SHP77 (cell line): Measurements from ENCODE around the gene PPFIBP1.
A peak's percentile ranks its signal among the peaks of the same experiment; 100 is the strongest.
"Not testable (repeated sequence)": the region's sequence is repeated elsewhere in the genome, so short reads cannot be mapped to it uniquely, and the experiment has no call there.

ENCODE experiments used
- DNase-seq, 2 experiments: peaks; one replicate each; lab custom pipeline; 2025; lab: John Stamatoyannopoulos, UW

The PPFIBP1 gene

DNA sequence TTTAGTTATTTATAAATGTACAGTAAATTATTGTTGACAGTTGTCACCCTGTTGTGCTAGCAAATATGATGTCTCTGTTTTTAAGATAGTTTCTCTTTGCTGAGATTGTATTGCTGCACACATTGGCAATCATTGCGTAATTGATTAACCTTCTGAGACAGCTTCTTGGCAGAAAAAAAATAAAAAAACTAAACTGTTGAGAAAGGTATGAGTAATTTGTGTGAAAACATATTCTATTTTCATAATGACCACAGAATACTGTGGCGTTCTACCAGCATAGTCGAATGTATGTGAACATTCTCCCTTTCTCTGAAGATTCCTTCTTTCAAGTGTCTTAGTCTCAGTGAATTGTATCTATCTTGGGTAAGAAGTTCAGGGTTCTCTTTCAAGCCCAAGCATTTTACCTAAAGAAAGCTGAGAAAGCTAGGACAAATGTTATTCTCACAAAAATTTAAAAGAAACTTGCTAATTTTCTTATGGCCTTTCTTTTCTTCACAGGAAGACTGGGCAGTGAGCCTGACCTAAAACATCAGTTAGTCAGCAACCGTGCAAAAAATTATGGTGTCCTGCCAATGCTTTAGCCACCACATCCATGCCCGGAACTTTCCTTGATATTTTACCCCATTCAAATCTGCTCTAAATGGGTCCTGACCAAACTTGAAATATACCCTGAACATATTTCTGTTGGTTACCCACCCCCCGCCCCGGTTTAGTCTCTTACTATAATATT lies 103.3 kb downstream of the PPFIBP1 start:
- DNase-seq: no peak

DNA sequence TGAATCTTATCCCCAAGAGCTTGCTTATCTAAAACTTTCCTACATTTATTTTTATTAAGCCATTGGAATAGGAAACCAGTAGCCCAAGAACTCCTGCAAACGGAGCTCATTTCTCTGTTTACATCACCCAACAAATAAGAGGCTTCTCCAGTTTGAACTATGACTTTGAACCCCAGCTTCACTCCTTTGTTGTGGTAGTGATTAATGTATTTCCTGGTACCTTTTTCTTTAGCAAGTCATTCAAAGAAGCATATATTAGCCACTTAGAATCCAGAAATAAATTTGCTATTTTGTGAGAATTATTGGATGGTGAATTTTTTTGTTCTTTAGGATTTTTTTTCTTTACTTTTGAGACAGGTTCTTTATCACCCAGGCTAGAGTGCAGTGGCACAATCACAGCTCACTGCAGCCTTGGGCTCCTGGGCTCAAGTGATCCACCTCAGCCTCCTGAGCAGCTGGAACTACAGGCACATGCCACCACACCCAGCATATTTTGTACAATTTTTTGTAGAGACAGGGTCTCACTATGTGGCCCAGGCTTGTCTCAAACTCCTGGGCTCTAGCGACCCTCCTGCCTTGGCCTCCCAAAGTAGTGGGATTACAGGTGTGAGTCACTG lies 104.0 kb downstream of the PPFIBP1 start:
- not testable (repeated sequence) for DNase-seq

DNA sequence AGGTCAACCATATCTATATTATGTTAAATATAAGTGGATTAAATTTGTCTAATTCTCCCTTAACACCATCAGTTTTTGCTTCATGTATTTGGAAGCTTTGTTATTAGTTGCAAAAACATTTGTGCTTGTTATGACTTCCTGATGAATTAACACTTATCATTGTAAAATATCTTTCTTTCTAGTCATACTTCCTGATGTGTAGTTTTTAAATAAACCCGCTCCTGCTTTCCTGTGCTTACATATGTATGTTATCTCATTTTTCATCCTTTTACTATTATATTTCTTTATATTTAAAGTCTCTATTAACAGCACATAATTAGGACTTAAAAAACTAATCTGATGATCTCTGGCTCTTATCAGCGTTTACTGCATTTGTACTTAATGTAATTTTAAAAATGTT lies 106.2 kb downstream of the PPFIBP1 start:
- DNase-seq: not testable (repeated sequence)

DNA sequence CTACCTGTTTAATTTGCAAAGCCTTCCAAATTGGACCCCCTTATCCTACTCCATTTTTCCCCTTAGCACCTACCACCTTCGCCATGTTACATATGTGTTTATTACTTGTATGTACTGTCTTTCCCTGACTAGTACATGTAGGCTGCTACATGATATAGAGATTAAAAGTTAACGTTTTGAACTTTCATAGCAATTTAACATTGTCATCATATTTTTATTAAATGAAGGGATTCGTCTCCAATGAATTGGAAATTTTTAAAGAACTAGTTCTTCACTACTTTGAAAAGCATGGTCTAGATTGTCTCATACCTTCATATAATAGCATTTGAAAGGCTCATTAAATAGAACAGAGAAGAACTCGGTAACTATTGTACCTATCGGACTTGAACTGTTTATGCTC lies 107.4 kb downstream of the PPFIBP1 start:
- no peak for DNase-seq

DNA sequence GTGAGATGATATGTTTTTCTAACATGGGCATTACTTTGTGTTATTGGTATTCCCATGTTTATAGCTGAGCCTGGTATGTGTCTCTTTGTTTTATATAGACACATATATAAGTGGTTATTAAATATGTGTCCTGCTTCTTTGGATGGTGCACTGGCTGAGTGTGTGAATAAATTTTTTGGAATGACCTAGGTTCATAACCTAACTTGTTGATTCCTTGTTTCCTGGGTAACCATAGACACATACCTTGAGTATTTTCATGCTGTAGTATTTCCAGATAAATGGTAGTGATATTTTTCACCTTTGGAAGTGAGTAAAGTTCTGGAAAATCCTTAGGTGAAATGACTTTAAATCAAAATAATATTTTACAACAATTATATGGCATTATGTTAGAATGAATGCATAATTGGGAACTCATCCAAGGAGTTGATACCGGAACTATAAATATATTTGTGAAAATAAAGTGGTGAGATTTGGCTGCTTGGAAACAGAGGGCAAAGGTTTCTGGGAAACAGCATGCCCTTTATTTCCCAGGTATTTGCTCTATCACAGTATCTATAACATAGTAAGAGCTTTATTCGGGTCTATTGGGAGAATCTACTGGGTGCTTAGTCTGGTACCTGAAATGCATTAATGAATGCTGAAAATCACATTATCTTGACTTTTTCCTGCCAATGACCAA lies 107.9 kb downstream of the PPFIBP1 start:
- DNase-seq: no peak

DNA sequence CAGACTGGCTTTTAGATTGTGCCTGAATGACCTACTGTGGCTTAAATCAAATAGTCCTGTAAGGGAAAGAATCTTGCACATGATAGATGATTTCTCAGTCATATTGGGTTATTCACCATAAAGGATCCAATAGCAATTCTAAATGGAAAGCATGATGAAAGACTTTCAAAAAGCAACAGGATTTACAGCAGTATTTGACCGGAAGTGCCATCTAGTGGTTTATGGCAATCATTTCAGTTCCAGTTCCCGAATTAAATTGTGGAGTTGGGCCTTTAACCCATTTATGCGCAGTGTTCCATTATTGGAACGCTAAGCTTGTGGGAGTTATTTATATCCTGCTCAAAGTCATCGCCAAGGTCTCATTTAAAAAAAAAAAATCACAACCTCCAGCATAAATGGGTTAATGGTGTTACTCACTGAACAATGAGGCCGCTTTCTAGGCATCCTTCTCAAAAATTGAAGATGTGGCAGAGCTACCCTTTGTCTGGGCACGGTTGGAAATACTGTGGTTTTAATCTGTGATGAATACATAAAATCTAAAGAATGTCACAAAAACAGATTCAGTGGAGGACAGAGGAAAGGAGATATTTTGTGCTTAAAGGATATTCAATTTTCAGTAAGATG lies 111.5 kb downstream of the PPFIBP1 start:
- DNase-seq: peak; percentile 55 to 67

DNA sequence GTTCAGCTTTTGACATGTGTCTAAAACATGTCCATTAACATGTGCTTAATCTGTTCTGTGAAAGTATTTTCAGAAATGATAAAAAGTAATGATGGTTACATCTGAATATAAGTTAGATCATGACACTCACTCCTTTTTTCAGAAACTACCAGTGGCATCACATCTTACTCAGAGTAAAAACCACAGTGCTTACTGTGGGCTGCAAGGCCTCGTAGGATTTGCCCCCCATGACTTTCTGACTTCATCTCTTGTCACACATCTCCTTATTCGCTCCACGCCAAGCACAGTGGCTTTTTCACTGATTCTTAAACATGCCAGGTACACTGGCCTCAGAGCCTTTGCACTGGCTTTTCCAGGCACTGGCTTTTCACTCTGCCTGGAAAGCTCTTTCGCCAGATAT lies 112.6 kb downstream of the PPFIBP1 start:
- DNase-seq: not testable (repeated sequence)

DNA sequence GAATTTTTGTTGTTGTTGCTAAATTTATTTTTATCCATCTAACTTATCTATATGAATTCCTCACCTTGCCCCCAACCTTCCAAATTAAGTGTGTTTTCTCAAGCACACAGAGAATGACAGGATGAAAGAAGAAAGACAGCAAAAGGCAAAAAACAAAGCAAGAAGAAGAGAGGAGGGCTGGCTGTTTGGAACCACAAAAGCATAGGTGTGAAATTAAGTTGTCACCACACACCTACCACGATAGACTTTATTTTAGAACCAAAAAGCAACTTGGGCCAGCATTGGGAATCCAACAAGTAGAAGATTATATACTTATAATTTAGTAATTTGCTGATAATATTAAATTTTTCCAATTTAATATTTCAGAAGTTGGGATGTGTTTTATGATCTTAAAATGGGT lies 113.5 kb downstream of the PPFIBP1 start:
- DNase-seq: no peak

DNA sequence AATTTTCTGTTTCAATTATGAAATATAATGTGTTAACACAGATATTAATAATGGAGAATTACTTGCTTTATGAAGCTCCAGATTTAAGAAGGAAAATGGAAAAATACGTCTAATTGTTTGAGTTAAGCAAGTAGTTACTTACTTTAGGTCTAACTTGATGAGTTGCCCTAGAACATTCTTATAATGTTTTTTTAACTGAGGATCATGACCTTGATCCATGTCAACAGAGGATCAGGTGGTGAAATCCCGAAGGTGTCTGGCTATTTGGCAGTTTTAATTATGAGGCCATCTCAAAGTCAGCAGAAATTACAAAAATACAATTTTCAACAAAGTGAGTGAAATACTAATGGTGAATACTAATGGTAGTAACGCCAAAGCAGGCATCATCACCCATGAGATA lies 115.3 kb downstream of the PPFIBP1 start:
- DNase-seq: no peak

DNA sequence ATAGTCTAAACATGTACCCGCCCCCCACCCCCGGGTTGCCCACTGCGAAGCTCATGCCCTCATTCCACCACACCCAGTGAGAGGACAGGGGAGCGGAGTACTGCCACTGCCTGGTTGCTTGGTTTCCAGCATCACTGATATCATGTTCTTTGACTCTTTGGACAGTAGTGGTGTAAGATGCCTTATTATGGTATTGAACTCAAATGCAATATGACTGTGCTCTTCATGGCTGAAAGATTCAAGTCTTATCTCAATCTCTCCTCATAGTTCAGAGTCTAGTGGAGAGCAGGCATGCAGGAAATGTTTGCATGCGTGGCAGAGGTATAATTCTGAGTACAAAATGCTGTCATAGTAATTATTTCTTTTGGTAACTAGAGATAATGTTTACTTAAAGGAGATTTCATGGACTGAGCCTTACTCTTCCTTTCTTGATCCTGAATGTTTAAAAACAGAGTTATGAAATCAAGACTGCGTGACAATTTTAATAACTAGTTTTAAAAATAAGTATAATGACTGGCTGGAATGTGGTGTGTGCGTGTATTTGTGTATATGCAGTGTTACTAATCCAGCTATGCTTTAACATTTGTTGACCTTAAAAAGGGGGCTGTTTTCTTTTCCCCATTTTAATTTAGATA lies 116.7 kb downstream of the PPFIBP1 start:
- DNase-seq: not testable (repeated sequence)

DNA sequence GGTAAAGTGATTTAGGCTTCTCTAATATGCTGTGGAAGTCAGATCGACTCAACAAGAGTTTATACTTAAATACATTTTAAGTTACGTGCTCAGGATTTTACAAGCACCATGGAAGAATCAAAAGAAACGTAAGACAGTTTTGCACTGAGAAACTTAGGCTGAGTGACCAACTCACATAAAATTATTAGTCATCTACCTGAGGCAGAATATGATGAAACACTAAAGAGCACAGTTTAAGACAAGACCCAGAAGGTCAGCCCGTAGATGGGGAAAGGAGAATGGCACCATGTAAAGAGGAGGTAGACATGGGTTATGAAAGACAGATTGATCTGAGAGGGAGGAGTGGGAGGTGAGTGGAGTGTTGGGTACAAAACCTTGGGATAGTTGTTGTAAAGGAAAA lies 118.4 kb downstream of the PPFIBP1 start:
- not testable (repeated sequence) for DNase-seq

DNA sequence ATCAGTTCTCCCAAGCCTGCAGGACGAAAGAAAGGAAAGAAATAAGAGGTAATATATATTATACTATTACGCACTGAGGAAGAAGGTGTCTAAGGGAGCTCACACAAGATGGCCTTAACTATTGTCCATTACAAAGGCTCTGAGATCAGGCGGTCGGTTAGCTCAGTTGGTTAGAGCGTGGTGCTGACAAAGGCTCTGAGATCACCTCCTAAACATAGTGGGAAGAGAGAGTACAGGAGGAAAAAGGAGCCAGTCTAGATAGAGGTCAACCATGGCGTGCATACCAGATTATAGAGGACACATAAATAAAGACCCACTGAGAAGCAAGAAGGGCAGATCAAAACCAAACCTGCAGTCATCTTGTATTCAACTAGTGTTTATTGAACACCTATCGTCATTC lies 118.9 kb downstream of the PPFIBP1 start:
- not testable (repeated sequence) for DNase-seq

DNA sequence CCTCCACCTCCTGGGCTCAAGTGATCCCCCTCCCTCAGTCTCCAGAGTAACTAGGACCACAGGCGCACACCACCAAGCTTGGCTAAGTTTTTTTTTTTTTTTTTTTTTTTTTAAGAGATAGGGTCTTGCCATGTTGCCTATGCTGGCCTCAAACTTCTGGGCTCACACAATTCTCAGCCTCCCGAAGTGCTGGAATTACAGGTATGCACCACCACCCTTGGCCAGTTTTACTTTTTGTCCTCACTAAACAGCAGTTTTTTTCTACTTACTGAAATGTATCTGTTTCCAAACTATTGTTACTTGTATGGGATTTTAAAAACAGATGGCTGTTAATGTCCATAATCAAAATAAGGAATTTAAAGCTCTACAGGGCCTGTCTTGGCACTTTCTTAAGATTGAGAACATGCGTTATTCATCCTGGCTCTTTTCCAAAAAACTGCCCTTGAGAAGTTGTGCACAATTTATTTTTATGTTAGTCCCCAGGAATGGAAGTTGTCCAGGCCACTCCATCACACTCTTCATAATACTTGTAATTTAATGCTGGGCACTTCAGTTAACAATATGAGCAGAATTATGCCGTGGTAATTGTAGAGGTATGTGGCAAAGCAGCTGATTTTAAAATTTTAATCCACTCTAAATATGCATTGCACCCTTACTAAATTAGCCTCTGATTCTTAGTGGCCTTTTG lies 120.3 kb downstream of the PPFIBP1 start:
- no peak for DNase-seq

DNA sequence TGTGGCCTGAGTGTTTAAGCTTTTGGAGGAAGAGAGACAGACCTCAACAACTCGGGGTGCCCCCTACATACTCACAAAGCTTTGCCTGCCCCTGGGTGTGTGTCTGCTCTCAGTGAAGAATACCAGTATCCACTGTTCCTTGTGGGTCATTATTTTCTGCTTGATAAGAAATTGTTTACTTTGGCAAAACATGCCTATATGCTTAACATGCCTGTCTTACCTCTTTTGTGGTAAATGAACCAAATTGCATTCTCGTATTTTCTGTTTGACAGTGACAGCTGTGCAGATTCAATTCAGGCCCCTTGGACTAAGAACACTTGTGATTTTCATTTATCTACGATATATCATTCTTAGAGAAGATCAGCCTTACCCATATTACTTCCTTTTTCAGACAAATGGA lies 121.7 kb downstream of the PPFIBP1 start:
- no peak for DNase-seq

DNA sequence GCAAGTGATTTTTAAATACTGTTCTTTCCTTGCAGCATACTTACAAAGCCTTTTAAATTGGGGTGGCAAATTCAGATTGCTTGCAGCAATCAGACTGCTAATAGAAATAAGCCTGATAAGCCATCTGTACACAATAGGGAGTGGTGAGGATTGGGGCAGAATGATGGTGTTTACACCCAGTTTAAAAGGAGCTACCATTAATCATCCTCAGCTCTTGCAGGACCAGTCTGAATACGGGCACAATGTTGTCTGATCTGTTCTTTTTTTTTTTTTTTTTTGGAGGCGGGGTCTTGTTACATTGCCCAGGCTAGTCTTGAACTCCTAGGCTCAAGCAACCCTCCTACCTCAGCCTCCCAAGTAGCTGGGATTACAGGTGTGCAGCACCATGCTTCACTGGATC lies 122.1 kb downstream of the PPFIBP1 start:
- no peak for DNase-seq

DNA sequence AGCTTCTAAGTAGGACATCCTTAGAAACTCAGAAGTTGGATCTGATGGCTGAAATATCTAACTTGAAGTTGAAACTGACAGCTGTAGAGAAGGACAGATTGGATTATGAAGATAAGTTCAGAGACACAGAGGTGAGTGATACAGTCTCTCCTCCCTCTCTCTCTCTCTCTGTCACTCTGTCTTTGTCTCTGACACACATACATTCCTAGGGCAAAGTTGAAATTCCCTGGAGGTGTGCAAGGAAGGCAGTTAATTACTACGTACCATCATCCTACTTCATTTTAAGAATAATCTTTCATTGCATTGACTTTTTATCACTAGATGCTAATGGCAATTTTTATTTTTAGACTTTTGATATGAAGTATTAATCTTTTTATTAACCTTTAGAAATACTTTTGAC lies 126.0 kb downstream of the PPFIBP1 start:
- DNase-seq: no peak

DNA sequence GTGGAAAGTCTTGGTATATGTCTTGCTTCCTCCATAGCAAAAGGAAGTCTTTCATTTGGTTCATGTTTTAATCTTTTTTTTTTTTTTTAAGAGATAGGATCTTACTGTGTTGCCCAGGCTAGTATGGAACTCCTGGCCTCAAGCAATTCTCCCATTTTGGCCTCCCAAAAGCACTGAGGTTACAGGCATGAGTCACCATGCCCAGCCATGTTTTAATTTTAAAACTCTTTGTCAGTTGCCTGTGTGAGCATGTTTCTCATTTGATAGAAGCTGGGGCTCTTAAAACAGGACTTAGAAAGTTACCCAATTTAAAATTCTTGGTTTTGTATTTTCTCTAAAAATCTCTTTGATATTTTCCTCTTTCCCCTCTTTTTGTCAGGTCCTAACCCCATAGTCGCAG lies 127.2 kb downstream of the PPFIBP1 start:
- DNase-seq: no peak

DNA sequence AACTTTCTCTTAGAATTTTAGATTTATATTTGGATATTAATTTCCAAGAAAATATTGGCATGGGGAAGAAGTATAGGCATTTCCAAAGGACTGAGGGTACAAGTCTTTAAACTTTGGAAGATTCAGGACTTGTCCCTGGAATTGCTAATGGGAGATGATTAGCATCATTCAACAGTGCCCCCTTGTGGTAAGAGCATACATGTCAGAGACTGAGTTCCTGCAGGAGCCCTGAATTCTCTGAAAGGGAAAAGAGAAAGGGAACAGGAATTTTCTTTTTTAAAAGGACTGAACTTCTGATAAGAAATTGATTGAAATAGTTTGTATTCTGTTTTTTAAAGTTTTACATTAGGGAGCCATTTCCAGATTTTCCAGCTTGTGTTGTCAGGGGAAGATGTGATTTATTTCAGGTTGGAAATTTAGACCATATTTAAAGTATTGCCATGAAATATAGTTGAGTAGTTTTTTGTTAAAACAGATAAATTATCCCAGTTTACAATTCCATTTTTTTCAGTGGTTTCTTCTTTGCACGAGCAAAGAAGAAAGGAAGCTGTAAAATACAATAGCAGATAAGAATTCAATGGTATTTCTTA lies 128.3 kb downstream of the PPFIBP1 start:
- peak; percentile 73 to 76 for DNase-seq

DNA sequence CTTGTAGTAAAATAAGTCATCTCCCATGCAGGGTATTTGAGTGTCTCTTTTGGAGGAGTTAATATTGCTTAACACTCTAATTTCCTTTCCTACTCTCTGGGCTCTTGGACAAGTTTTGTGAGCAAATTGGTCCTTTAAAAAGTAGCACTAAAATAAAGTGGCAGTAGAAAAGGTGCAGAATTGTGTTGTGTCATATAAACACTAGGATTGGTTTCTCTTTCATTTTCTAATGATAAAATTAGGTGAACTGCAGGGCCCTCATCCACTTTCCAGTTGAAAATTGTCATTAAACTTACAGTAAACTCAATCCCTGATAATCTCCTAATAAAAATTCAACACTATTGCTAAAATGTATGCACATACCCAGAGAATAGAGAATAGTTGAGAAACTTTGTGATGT lies 129.7 kb downstream of the PPFIBP1 start:
- DNase-seq: no peak

DNA sequence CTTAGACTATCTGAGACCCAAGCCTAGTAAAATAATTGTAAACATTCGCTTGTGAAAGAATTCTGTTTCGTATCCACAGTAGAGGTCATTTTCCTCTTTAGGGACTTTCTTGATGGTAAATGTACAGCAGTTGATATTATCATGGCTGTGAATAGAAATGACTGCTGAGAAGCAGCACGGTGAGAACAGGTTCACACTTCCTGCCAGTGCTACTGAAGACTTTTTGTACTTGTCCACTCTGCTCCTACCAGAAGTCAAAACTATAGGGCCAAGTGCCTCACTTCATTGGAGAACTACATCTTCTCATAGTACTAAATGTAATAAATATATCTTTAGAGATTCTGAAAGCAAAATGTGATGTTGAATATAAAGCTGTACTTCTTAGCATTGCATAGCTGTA lies 131.5 kb downstream of the PPFIBP1 start:
- DNase-seq: not testable (repeated sequence)

DNA sequence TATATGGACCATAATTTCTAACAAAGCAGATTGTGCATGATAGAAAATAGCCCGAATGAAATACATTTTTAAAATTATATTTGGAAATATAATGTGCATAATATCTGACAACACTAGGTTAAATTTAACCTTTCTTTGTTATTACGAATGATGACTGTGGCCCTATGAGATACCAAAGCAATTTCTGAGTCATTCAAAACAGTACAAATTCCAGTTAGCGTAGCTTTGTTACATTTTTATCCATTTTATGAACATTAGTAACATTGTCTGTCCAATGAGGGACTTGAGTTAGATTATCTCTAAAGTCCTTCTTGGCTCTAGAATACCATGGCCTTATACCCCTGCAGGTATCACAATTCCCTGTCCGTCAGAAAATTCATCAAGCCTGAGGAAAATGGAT lies 133.3 kb downstream of the PPFIBP1 start:
- no peak for DNase-seq
